H9 (cell line): ENCODE measurements around the gene PTPA. TPM values are rescaled to one million over a fixed set of nuclear protein-coding genes. Genes with fewer than 3 reads are reported as not detected.

Experiments
- DNase-seq: peaks from one replicate; pipeline ENCODE4 v3.0.0-alpha.2; 2017
- H2AFZ ChIP-seq: one replicate; pipeline ENCODE4 v1.6.1; 2013; ENCODE audit warnings: mild to moderate bottlenecking, low read length, control low read depth, moderate library complexity
- H2AK5ac ChIP-seq: 2 replicates; pipeline ENCODE4 v1.6.1; 2013; ENCODE audit warnings: low read length, control low read depth, mixed read lengths; ENCODE audit not compliant: insufficient read length
- H2BK120ac ChIP-seq: one replicate; pipeline ENCODE4 v1.6.1; 2013; ENCODE audit warnings: low read depth, mild to moderate bottlenecking, low read length, control low read depth, inconsistent platforms; ENCODE audit not compliant: poor library complexity, severe bottlenecking
- H2BK12ac ChIP-seq: 2 replicates; pipeline ENCODE4 v1.6.1; 2013; ENCODE audit warnings: low read length, control low read depth, mixed read lengths, low read depth; ENCODE audit not compliant: insufficient read length
- H2BK15ac ChIP-seq: 2 replicates; pipeline ENCODE4 v1.6.1; 2013; ENCODE audit warnings: low read depth, low read length, control low read depth
- H2BK20ac ChIP-seq: one replicate; pipeline ENCODE4 v1.6.1; 2013; ENCODE audit warnings: low read depth, mild to moderate bottlenecking, low read length, control low read depth, inconsistent platforms; ENCODE audit not compliant: poor library complexity, severe bottlenecking
- H2BK5ac ChIP-seq: 2 replicates; pipeline ENCODE4 v1.6.1; 2013; ENCODE audit warnings: low read length, control low read depth, mixed read lengths; ENCODE audit not compliant: insufficient read length
- H3K14ac ChIP-seq: 2 replicates; pipeline ENCODE4 v1.6.1; 2013; ENCODE audit warnings: low read length, control low read depth; ENCODE audit not compliant: insufficient read depth
- H3K18ac ChIP-seq: 2 replicates; pipeline ENCODE4 v1.6.1; 2013; ENCODE audit warnings: low read depth, mild to moderate bottlenecking, mixed read lengths, low read length, control low read depth; ENCODE audit not compliant: insufficient read length
- H3K23ac ChIP-seq: 2 replicates; pipeline ENCODE4 v1.6.1; 2013; ENCODE audit warnings: low read length, control low read depth, mixed read lengths, low read depth; ENCODE audit not compliant: insufficient read length
- H3K23me2 ChIP-seq: 2 replicates; pipeline ENCODE4 v1.6.1; 2013; ENCODE audit warnings: low read depth, mild to moderate bottlenecking, mixed read lengths, low read length, control low read depth; ENCODE audit not compliant: insufficient read length, poor library complexity, severe bottlenecking
- H3K27ac ChIP-seq: 2 replicates; pipeline ENCODE4 v1.5.1; 2013; ENCODE audit warnings: low read length, control low read depth, mixed read lengths, low read depth; ENCODE audit not compliant: insufficient read length
- H3K27me3 ChIP-seq: 2 replicates; pipeline ENCODE4 v1.6.1; 2013; ENCODE audit warnings: low read length, control low read depth, inconsistent platforms; ENCODE audit not compliant: insufficient read depth
- H3K4ac ChIP-seq: 2 replicates; pipeline ENCODE4 v1.6.1; 2013; ENCODE audit warnings: low read depth, mild to moderate bottlenecking, control low read depth, inconsistent platforms, low read length, moderate library complexity
- H3K4me1 ChIP-seq: 2 replicates; pipeline ENCODE4 v1.6.1; 2013; ENCODE audit warnings: low read length, control low read depth, inconsistent platforms; ENCODE audit not compliant: insufficient read depth
- H3K4me2 ChIP-seq: 2 replicates; pipeline ENCODE4 v1.6.1; 2013; ENCODE audit warnings: low read length, control low read depth, mixed read lengths; ENCODE audit not compliant: insufficient read length, insufficient read depth
- H3K56ac ChIP-seq: 2 replicates; pipeline ENCODE4 v1.6.1; 2013; ENCODE audit warnings: low read depth, mild to moderate bottlenecking, mixed read lengths, low read length, control low read depth; ENCODE audit not compliant: insufficient read length
- H3K79me1 ChIP-seq: 2 replicates; pipeline ENCODE4 v1.6.1; 2013; ENCODE audit warnings: low read depth, mild to moderate bottlenecking, moderate library complexity, low read length, control low read depth, inconsistent platforms; ENCODE audit not compliant: insufficient read depth, poor library complexity, severe bottlenecking
- H3K79me2 ChIP-seq: 2 replicates; pipeline ENCODE4 v1.6.1; 2013; ENCODE audit warnings: low read length, control low read depth, inconsistent platforms; ENCODE audit not compliant: insufficient read depth
- H3K9ac ChIP-seq: 2 replicates; pipeline ENCODE4 v1.6.1; 2013; ENCODE audit warnings: low read length, control low read depth, mixed read lengths; ENCODE audit not compliant: insufficient read length; ENCODE audit errors: extremely low read depth
- H3K9me3 ChIP-seq: one replicate; pipeline ENCODE4 v1.6.1; 2013; ENCODE audit warnings: low read depth, low read length, inconsistent platforms; ENCODE audit not compliant: control insufficient read depth
- H3T11ph ChIP-seq: one replicate; pipeline ENCODE4 v1.6.1; 2013; ENCODE audit warnings: mild to moderate bottlenecking, low read length, control low read depth, inconsistent platforms
- H4K20me1 ChIP-seq: one replicate; pipeline ENCODE4 v1.6.1; 2013; ENCODE audit not compliant: control insufficient read depth, insufficient read length, insufficient read depth
- H4K5ac ChIP-seq: 2 replicates; pipeline ENCODE4 v1.6.1; 2013; ENCODE audit warnings: low read depth, mild to moderate bottlenecking, mixed read lengths, low read length, control low read depth; ENCODE audit not compliant: insufficient read length
- H4K8ac ChIP-seq: replicated peaks from 2 replicates; pipeline ENCODE4 v1.6.1; 2013; ENCODE audit warnings: low read length, control low read depth, mixed read lengths, low read depth; ENCODE audit not compliant: insufficient read length
- H4K91ac ChIP-seq: 2 replicates; pipeline ENCODE4 v1.6.1; 2013; ENCODE audit warnings: low read depth, mild to moderate bottlenecking, moderate library complexity, mixed read lengths, low read length, control low read depth; ENCODE audit not compliant: insufficient read length
- H3K27ac Mint-ChIP-seq, 3 experiments: 2 replicates in 2 of 3; 3 replicates in 1 of 3; pipeline ENCODE4 v1.8.0; 2020 to 2021; ENCODE audit warnings: mixed read lengths in 3 of 3, mild to moderate bottlenecking in 1 of 3, moderate library complexity in 1 of 3
- H3K27me3 Mint-ChIP-seq: 2 replicates; pipeline ENCODE4 v1.8.0; 2021; ENCODE audit warnings: low read depth, mild to moderate bottlenecking, moderate library complexity, mixed read lengths
- H3K36me3 Mint-ChIP-seq, 3 experiments: 2 replicates in 2 of 3; 3 replicates in 1 of 3; pipeline ENCODE4 v1.8.0; 2020 to 2021; ENCODE audit warnings: low read depth in 3 of 3, mixed read lengths in 3 of 3; ENCODE audit not compliant: insufficient read depth in 1 of 3
- H3K4me1 Mint-ChIP-seq, 2 experiments: 2 replicates each; pipeline ENCODE4 v1.8.0; 2020; ENCODE audit warnings: mixed read lengths in 2 of 2
- H3K4me3 Mint-ChIP-seq, 2 experiments: 2 replicates in 1 of 2; 3 replicates in 1 of 2; pipeline ENCODE4 v1.8.0; 2020 to 2021; ENCODE audit warnings: mild to moderate bottlenecking in 2 of 2, mixed read lengths in 2 of 2, moderate library complexity in 1 of 2
- H3K9me3 Mint-ChIP-seq, 2 experiments: 2 replicates in 1 of 2; 3 replicates in 1 of 2; pipeline ENCODE4 v1.8.0; 2020; ENCODE audit warnings: mild to moderate bottlenecking in 2 of 2, mixed read lengths in 2 of 2, moderate library complexity in 1 of 2
- WGBS: extraction: QIAGEN DNeasy Blood & Tissue Kit; methylation state at CpG from one replicate; pipeline ENCODE4 v1.1.7; 2013; ENCODE audit warnings: missing lambda C conversion rate, low lambda C conversion rate, mixed read lengths; ENCODE audit not compliant: insufficient read length; ENCODE audit errors: extremely low coverage; 5-methylcytosine and 5-hydroxymethylcytosine counted together
- total RNA-seq: library from RNA; stranded (reverse); gene quantifications from 2 replicates; pipeline ENCODE4 v1.2.1, GENCODE V29; 2021
- TF ChIP-seq, protein P1 (sequence below): fragments of 200-600 bp; sonication (generic); conservative IDR thresholded peaks from 3 replicates; pipeline ENCODE4 v1.8.0; 2021; ENCODE audit warnings: antibody characterized with exemption, mild to moderate bottlenecking

The PTPA gene
- total RNA-seq, 1 experiment from 2014 or later: 145 TPM

DNA sequence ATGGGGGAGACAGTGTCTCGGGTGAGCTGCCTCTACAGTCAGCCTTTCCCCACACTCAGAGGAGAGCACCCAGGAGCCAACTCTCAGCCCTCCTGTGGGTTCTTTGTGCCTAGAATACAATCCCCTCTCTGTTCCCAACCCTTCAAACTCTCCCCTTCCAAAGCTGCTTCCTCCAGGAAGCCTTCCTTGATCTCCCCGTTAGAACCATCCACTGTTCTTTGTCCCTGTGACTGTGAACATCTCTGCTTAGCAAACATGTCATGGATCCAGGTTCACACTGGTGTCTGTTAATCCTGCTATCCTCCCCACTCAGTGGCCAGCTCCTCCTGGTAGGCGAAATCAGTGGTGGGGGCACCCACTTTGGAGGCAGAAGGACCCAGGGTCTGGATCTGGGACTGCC is 83.0 kb downstream of the PTPA start:
- H2AK5ac ChIP-seq: no peak overlapping the region
- no peak overlapping the region for H3K27ac Mint-ChIP-seq
- H3K14ac ChIP-seq: no peak overlapping the region
- H3K18ac ChIP-seq: no peak overlapping the region
- no peak for DNase-seq
- no peak overlapping the region for H3K23ac ChIP-seq
- H3K9me3 ChIP-seq: no peaks in the 10 kb centered on the region
- H3K9ac ChIP-seq: no peak overlapping the region
- no peaks in the 10 kb centered on the region for H3K36me3 Mint-ChIP-seq
- H3K56ac ChIP-seq: no peak overlapping the region
- H2BK5ac ChIP-seq: no peak overlapping the region
- peaks cover 19 to 32% of the 10 kb centered on the region in 2 experiments for H3K4me1 Mint-ChIP-seq
- H2BK15ac ChIP-seq: no peak overlapping the region
- H3K4me2 ChIP-seq: no peak overlapping the region
- no peaks in the 10 kb centered on the region for H4K20me1 ChIP-seq
- H3K4me3 Mint-ChIP-seq: no peak overlapping the region
- no peak overlapping the region for H3K27ac ChIP-seq
- peaks cover 98% of the 10 kb centered on the region for H3K27me3 Mint-ChIP-seq
- no peak overlapping the region for H3T11ph ChIP-seq
- no peaks in the 10 kb centered on the region for H3K79me1 ChIP-seq
- H4K8ac ChIP-seq: no peak overlapping the region
- no peak overlapping the region for H2BK120ac ChIP-seq
- no peak overlapping the region for H4K91ac ChIP-seq
- no peak overlapping the region for H2BK20ac ChIP-seq
- H4K5ac ChIP-seq: no peak overlapping the region
- no peak overlapping the region for H2BK12ac ChIP-seq
- no peak overlapping the region for H3K4ac ChIP-seq
- H3K79me2 ChIP-seq: no peaks in the 10 kb centered on the region
- TF ChIP-seq, protein P1, sequence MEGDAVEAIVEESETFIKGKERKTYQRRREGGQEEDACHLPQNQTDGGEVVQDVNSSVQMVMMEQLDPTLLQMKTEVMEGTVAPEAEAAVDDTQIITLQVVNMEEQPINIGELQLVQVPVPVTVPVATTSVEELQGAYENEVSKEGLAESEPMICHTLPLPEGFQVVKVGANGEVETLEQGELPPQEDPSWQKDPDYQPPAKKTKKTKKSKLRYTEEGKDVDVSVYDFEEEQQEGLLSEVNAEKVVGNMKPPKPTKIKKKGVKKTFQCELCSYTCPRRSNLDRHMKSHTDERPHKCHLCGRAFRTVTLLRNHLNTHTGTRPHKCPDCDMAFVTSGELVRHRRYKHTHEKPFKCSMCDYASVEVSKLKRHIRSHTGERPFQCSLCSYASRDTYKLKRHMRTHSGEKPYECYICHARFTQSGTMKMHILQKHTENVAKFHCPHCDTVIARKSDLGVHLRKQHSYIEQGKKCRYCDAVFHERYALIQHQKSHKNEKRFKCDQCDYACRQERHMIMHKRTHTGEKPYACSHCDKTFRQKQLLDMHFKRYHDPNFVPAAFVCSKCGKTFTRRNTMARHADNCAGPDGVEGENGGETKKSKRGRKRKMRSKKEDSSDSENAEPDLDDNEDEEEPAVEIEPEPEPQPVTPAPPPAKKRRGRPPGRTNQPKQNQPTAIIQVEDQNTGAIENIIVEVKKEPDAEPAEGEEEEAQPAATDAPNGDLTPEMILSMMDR: no peak
- H2AFZ ChIP-seq: no peak overlapping the region
- no peaks in the 10 kb centered on the region for H3K23me2 ChIP-seq
- no CpG with 5 or more reads among the region's 3 CpGs for WGBS
- peaks cover 8 to 10% of the 10 kb centered on the region in 2 experiments; a peak in 3 of 5 replicates for H3K9me3 Mint-ChIP-seq
- no peaks in the 10 kb centered on the region; the same call in 1 of the 2 replicates for H3K27me3 ChIP-seq
- H3K4me1 ChIP-seq: no peaks in the 10 kb centered on the region; the same call in 1 of the 2 replicates
